ENCODE measurements around the gene ANO9.
A peak's percentile ranks its signal among the peaks of the same experiment; 100 is the strongest.
"Not testable (repeated sequence)": the region's sequence is repeated elsewhere in the genome, so short reads cannot be mapped to it uniquely, and the experiment has no call there.

ANO9 gene

GRCh38 chr11:414318-414857, 27.4 kb downstream of the ANO9 start:
- no peak for DNase-seq

- no peak for DNase-seq
These were observed 28.4 kb downstream of the ANO9 start for GRCh38 chr11:413120-414081.

GRCh38 chr11:412641-413119, 29.1 kb downstream of the ANO9 start:
- no peak for DNase-seq

GRCh38 chr11:411520-411919, 30.3 kb downstream of the ANO9 start:
- DNase-seq, result not testable (repeated sequence)

- DNase-seq, result not testable (repeated sequence)
These were observed 31.1 kb downstream of the ANO9 start for GRCh38 chr11:410711-411110.

- no peak for DNase-seq
These were observed 32.0 kb downstream of the ANO9 start for GRCh38 chr11:409600-410483.

GRCh38 chr11:409008-409599, 32.7 kb downstream of the ANO9 start:
- no peak for DNase-seq

- no peak for DNase-seq
These were observed 33.4 kb downstream of the ANO9 start for GRCh38 chr11:408154-409007.

- no peak for DNase-seq
These were observed 34.1 kb downstream of the ANO9 start for GRCh38 chr11:407651-408123.

- peak in 1 of 2 experiments; percentile 51 for DNase-seq
These were observed 34.8 kb downstream of the ANO9 start for GRCh38 chr11:406796-407650.

GRCh38 chr11:405954-406795, 35.6 kb downstream of the ANO9 start:
- no peak for DNase-seq

GRCh38 chr11:405323-405953, 36.4 kb downstream of the ANO9 start:
- no peak for DNase-seq

- no peak for DNase-seq
These were observed 37.1 kb downstream of the ANO9 start for GRCh38 chr11:404551-405264.

- DNase-seq, result no peak
These were observed 37.9 kb downstream of the ANO9 start for GRCh38 chr11:403761-404431.

GRCh38 chr11:403021-403760, 38.6 kb downstream of the ANO9 start:
- no peak for DNase-seq

- DNase-seq, result not testable (repeated sequence)
These were observed 40.6 kb downstream of the ANO9 start for GRCh38 chr11:401196-401595.

- no peak for DNase-seq
These were observed 41.5 kb downstream of the ANO9 start for GRCh38 chr11:400241-400689.

Data from NCI-H1930 (cell line).